SK-N-SH (cell line): ENCODE data around the gene CFAP74. TPM values are rescaled to one million over a fixed set of nuclear protein-coding genes. Genes with fewer than 3 reads are reported as not detected.
A peak's percentile ranks its signal among the peaks of the same experiment; 100 is the strongest.

Source experiments
- CTCF ChIA-PET: fragments of 300-600, 350-600 bp; formaldehyde crosslinking; extraction: SDS; loops from one replicate; lab custom pipeline; 2021; lab: Yijun Ruan, JAX
- POLR2A ChIA-PET: fragments of 350-600 bp; sonication (Branson Sonifier 250); formaldehyde crosslinking; extraction: SDS; loops from one replicate; lab custom pipeline; 2020; ENCODE audit warnings: antibody characterized with exemption, inconsistent platforms; lab: Yijun Ruan, JAX
- DNase-seq: peaks from one replicate; pipeline ENCODE4 v3.0.0; 2012
- H2AFZ ChIP-seq: fragments of 200-600 bp; sonication (generic); 2 replicates; pipeline ENCODE4 v1.8.1; 2016; ENCODE audit warnings: antibody characterized with exemption, mild to moderate bottlenecking, low read depth
- H3F3A ChIP-seq: fragments of 200-600 bp; sonication (generic); replicated peaks from 2 replicates; pipeline ENCODE3; 2016; ENCODE audit warnings: antibody characterized with exemption, mild to moderate bottlenecking; ENCODE audit not compliant: insufficient read depth
- H3K27ac ChIP-seq, 2 experiments: fragments of 200-500 bp in 1 of 2; fragments of 200-600 bp in 1 of 2; sonication (Bioruptor generic) in 1 of 2; sonication (generic), shearing (Covaris generic) in 1 of 2; 2 replicates each; pipeline versions ENCODE4 v1.5.1 to v1.6.1; 2014 to 2016; ENCODE audit warnings: low read depth in 2 of 2, inconsistent platforms in 1 of 2, low read length in 1 of 2, mild to moderate bottlenecking in 1 of 2, mixed read lengths in 1 of 2
- H3K27me3 ChIP-seq: fragments of 200-600 bp; sonication (generic), shearing (Covaris generic); 2 replicates; pipeline ENCODE4 v1.6.1; 2016; ENCODE audit warnings: mixed run types; ENCODE audit not compliant: insufficient read depth
- H3K36me3 ChIP-seq, 2 experiments: fragments of 200-500 bp in 1 of 2; fragments of 200-600 bp in 1 of 2; sonication (Bioruptor generic) in 1 of 2; sonication (generic) in 1 of 2; replicated peaks in 1 of 2; 2 replicates each; pipeline versions ENCODE3 to v1.5.1; 2014 to 2016; ENCODE audit warnings: low read length in 1 of 2, mild to moderate bottlenecking in 1 of 2; ENCODE audit not compliant: insufficient read depth in 2 of 2, control insufficient read depth in 1 of 2
- H3K4me1 ChIP-seq, 2 experiments: fragments of 200-500 bp in 1 of 2; fragments of 200-600 bp in 1 of 2; sonication (Bioruptor generic) in 1 of 2; sonication (generic), shearing (Covaris generic) in 1 of 2; 2 replicates each; pipeline versions ENCODE4 v1.5.1 to v1.6.1; 2014 to 2016; ENCODE audit warnings: low read depth in 1 of 2, low read length in 1 of 2, mixed run types in 1 of 2; ENCODE audit not compliant: insufficient read depth in 2 of 2, control insufficient read depth in 1 of 2
- H3K4me2 ChIP-seq: fragments of 200-600 bp; sonication (generic), shearing (Covaris generic); 2 replicates; pipeline ENCODE4 v1.6.1; 2017; ENCODE audit warnings: mixed run types
- H3K4me3 ChIP-seq, 2 experiments: fragments of 200-500 bp in 1 of 2; fragments of 200-600 bp in 1 of 2; sonication (Bioruptor generic) in 1 of 2; sonication (generic), shearing (Covaris generic) in 1 of 2; 2 replicates each; pipeline versions ENCODE4 v1.5.1 to v1.8.1; 2014 to 2016; ENCODE audit warnings: low read depth in 2 of 2, inconsistent platforms in 1 of 2, low read length in 1 of 2, mild to moderate bottlenecking in 1 of 2, mixed read lengths in 1 of 2, moderate library complexity in 1 of 2
- H3K79me2 ChIP-seq: fragments of 200-600 bp; sonication (generic); 2 replicates; pipeline ENCODE4 v1.8.1; 2017; ENCODE audit warnings: mild to moderate bottlenecking; ENCODE audit not compliant: insufficient read depth
- H3K9ac ChIP-seq: fragments of 200-600 bp; sonication (generic); 2 replicates; pipeline ENCODE4 v1.6.1; 2017; ENCODE audit warnings: mixed run types
- H3K9me2 ChIP-seq: fragments of 200-600 bp; sonication (generic); 2 replicates; pipeline ENCODE4 v1.6.1; 2017; ENCODE audit warnings: mixed run types
- H3K9me3 ChIP-seq: fragments of 200-600 bp; sonication (generic); 2 replicates; pipeline ENCODE4 v1.6.1; 2017; ENCODE audit warnings: mixed run types, mild to moderate bottlenecking, moderate library complexity
- H4K20me1 ChIP-seq: fragments of 200-600 bp; sonication (generic); 2 replicates; pipeline ENCODE4 v1.6.1; 2017; ENCODE audit warnings: mild to moderate bottlenecking, mixed run types; ENCODE audit not compliant: insufficient read depth
- CTCF ChIP-seq: fragments of 200-600 bp; sonication (generic); IDR thresholded peaks from 2 replicates; pipeline ENCODE4 v1.6.1; 2017; ENCODE audit warnings: antibody characterized with exemption, mild to moderate bottlenecking, moderate library complexity
- EZH2phosphoT487 ChIP-seq: fragments of 200-600 bp; sonication (generic); IDR thresholded peaks from 2 replicates; pipeline ENCODE4 v1.6.1; 2017; ENCODE audit warnings: low read depth, mixed run types, mild to moderate bottlenecking, antibody characterized with exemption, moderate library complexity, borderline replicate concordance
- FOXM1 ChIP-seq: IDR thresholded peaks from 2 replicates; pipeline ENCODE4 v1.4.0; 2012; ENCODE audit warnings: low read depth, mild to moderate bottlenecking
- GABPA ChIP-seq: IDR thresholded peaks from 2 replicates; pipeline ENCODE4 v1.4.0; 2012; ENCODE audit warnings: low read depth, mild to moderate bottlenecking
- IRF3 ChIP-seq: fragments of 150-350 bp; IDR thresholded peaks from 2 replicates; pipeline ENCODE4 v1.6.1; 2016; ENCODE audit warnings: mild to moderate bottlenecking, low read depth, low read length
- MEF2A ChIP-seq: IDR thresholded peaks from 2 replicates; pipeline ENCODE4 v1.4.0; 2012; ENCODE audit warnings: low read depth, borderline replicate concordance
- NRF1 ChIP-seq: IDR thresholded peaks from 2 replicates; pipeline ENCODE4 v1.6.1; 2012; ENCODE audit warnings: low read depth, mild to moderate bottlenecking, low read length
- RAD21 ChIP-seq: IDR thresholded peaks from 2 replicates; pipeline ENCODE4 v1.6.1; 2012; ENCODE audit warnings: mild to moderate bottlenecking, low read length
- REST ChIP-seq: IDR thresholded peaks from 2 replicates; pipeline ENCODE4 v1.6.1; 2012; ENCODE audit warnings: mild to moderate bottlenecking, low read depth, low read length, moderate library complexity
- RFX5 ChIP-seq: IDR thresholded peaks from 2 replicates; pipeline ENCODE4 v1.6.1; 2012; ENCODE audit warnings: mild to moderate bottlenecking, improper control_type of control experiment, low read length
- TAF1 ChIP-seq: IDR thresholded peaks from 2 replicates; pipeline ENCODE4 v1.6.1; 2012; ENCODE audit warnings: low read depth, mild to moderate bottlenecking, low read length, moderate library complexity, borderline replicate concordance
- TEAD4 ChIP-seq: IDR thresholded peaks from 2 replicates; pipeline ENCODE4 v1.4.0; 2012; ENCODE audit warnings: mild to moderate bottlenecking, borderline replicate concordance; ENCODE audit not compliant: insufficient read depth
- YY1 ChIP-seq: IDR thresholded peaks from 2 replicates; pipeline ENCODE4 v1.4.0; 2012; ENCODE audit warnings: low read depth, mild to moderate bottlenecking
- ZBTB33 ChIP-seq: IDR thresholded peaks from 2 replicates; pipeline ENCODE4 v1.4.0; 2012; ENCODE audit warnings: low read depth, borderline replicate concordance
- WGBS: methylation state at CpG from one replicate; pipeline ENCODE4 v1.1.6; 2017; ENCODE audit warnings: low lambda C conversion rate; 5-methylcytosine and 5-hydroxymethylcytosine counted together
- polyA plus RNA-seq, 3 experiments: library from polyadenylated mRNA; depleted of rRNA; stranded (reverse); fragments of >200 nt; gene quantifications; 2 replicates each; pipeline ENCODE4 v1.2.3, GENCODE V29; 2012
- TF ChIP-seq, protein P1 (sequence below): fragments of 150-350 bp; IDR thresholded peaks from 2 replicates; pipeline ENCODE4 v1.6.1; 2017; ENCODE audit warnings: antibody characterized with exemption, low read length, low read depth, borderline replicate concordance

CFAP74 gene
- polyA plus RNA-seq, 1 of the 3 experiments (the other 2 are of a cell fraction), result not detected

DNA sequence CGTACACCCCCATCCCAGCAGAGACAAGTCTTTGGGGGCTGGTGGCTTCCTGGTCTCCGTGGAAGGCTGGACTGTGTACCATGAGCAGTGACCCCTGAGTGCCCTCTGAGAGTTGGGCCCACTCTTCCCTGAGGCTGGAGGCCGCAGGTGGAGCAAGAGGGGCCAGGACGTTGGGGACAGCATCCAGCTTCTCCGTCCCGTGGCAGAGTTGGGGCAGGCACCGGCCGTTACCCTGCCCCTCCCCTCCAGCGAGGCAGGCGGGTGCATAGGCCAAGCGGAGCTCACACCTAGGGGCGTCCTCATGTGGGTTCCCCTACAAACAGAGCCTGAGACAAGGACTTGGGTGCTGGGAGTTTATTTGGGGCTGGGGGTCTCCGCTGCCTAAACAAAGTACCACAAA is 29.6 kb upstream of the CFAP74 start (continued):
- TF ChIP-seq REST, result no peak
- TF ChIP-seq EZH2phosphoT487, result no peak
- no peak for TF ChIP-seq RAD21

DNA sequence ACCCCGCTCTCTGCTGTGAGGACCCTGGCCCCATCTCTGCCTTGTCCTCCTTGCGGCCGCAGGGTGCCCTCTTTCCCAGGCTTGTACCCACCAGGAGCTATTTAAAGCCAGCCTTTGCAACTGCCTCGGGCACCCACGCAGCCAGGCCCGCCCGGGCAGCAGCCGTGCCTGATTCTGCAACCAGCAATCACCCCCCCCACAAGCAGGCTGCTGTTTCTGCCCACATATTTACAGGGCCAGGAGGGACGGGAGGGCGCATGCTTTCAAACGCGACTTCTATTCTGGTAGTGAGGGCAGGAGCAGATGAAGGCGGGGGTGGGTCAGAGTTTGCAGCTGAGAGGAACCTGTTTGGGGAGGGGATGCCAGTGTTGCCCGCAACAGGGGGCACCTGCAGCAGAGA is 29.2 kb upstream of the CFAP74 start:
- no peak overlapping the region for H3K4me2 ChIP-seq
- 52% methylated on average over 10 of the region's 14 CpGs for WGBS
- no peak overlapping the region for H2AFZ ChIP-seq
- H3K4me1 ChIP-seq, result peaks cover 0 to 21% of the 10 kb centered on the region in 2 experiments; a peak in 1 of 4 replicates
- DNase-seq, result peak; percentile 79
- H3K27me3 ChIP-seq, result no peaks in the 10 kb centered on the region
- CTCF ChIA-PET, result interaction anchor here (0.7 to 10.7 kb wide), 9 partner anchors 8 to 474 kb away, joined by 3 to 138 read pairs (median 6); partner anchors contain the start of gene GABRD
- POLR2A ChIA-PET, result interaction anchor here (0.5 to 1.4 kb wide), 3 partner anchors 12 to 212 kb away, joined by 3 to 6 read pairs (median 5); partner anchors contain the start of gene GABRD
- no peaks in the 10 kb centered on the region for H3K9me3 ChIP-seq
- H4K20me1 ChIP-seq, result no peaks in the 10 kb centered on the region
- no peak overlapping the region for H3K4me3 ChIP-seq
- H3F3A ChIP-seq, result no peaks in the 10 kb centered on the region
- H3K27ac ChIP-seq, result peak overlapping the region in 1 of 2 experiments; percentile 43; a peak in 1 of 4 replicates
- TF ChIP-seq ZBTB33 (no peak), RFX5 (no peak), FOXM1 (no peak), TAF1 (no peak), NRF1 (no peak), IRF3 (no peak), RAD21 (no peak), CTCF (no peak), GABPA (no peak), REST (no peak), YY1 (no peak), MEF2A (no peak), TEAD4 (no peak)
- TF ChIP-seq, protein P1, sequence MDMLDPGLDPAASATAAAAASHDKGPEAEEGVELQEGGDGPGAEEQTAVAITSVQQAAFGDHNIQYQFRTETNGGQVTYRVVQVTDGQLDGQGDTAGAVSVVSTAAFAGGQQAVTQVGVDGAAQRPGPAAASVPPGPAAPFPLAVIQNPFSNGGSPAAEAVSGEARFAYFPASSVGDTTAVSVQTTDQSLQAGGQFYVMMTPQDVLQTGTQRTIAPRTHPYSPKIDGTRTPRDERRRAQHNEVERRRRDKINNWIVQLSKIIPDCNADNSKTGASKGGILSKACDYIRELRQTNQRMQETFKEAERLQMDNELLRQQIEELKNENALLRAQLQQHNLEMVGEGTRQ, result no peak
- H3K9ac ChIP-seq, result no peak overlapping the region
- H3K79me2 ChIP-seq, result no peaks in the 10 kb centered on the region
- no peaks in the 10 kb centered on the region for H3K9me2 ChIP-seq
- H3K36me3 ChIP-seq, result no peaks in the 10 kb centered on the region
